ENCODE results near the gene RALGAPA2. TPM values are rescaled to one million over a fixed set of nuclear protein-coding genes. Genes with fewer than 3 reads are reported as not detected.

The RALGAPA2 gene
- total and polyA plus RNA-seq, 7 donors: 8.4 to 23.2 (median 18.5) TPM

GRCh38 chr20:20635006-20635405 is 77.4 kb downstream of the RALGAPA2 start:
- no peak for DNase-seq
- H3K36me3 ChIP-seq: peaks cover 0 to 58% (median 19%) of the 10 kb centered on the region in 4 donors
- H3K27me3 ChIP-seq: no peaks in the 10 kb centered on the region
- H3K9me3 ChIP-seq: no peaks in the 10 kb centered on the region
- no peak overlapping the region for H3K4me3 ChIP-seq
- no peaks in the 10 kb centered on the region for H3K4me1 ChIP-seq
- TF ChIP-seq POLR2A (IDR thresholded peaks at IDR 0.05) (no peak), POLR2AphosphoS5 (IDR thresholded peaks at IDR 0.05) (no peak), EP300 (IDR thresholded peaks at IDR 0.05) (no peak)
- TF ChIP-seq, protein P1, sequence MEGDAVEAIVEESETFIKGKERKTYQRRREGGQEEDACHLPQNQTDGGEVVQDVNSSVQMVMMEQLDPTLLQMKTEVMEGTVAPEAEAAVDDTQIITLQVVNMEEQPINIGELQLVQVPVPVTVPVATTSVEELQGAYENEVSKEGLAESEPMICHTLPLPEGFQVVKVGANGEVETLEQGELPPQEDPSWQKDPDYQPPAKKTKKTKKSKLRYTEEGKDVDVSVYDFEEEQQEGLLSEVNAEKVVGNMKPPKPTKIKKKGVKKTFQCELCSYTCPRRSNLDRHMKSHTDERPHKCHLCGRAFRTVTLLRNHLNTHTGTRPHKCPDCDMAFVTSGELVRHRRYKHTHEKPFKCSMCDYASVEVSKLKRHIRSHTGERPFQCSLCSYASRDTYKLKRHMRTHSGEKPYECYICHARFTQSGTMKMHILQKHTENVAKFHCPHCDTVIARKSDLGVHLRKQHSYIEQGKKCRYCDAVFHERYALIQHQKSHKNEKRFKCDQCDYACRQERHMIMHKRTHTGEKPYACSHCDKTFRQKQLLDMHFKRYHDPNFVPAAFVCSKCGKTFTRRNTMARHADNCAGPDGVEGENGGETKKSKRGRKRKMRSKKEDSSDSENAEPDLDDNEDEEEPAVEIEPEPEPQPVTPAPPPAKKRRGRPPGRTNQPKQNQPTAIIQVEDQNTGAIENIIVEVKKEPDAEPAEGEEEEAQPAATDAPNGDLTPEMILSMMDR (IDR thresholded peaks at IDR 0.05): no peak
- intact Hi-C loops (cut with DNase I): no loop called here
- H3K27ac ChIP-seq: no peak overlapping the region
- 95 to 96% methylated on average over 2 of the region's 2 CpGs for WGBS, 2 donors

DNA sequence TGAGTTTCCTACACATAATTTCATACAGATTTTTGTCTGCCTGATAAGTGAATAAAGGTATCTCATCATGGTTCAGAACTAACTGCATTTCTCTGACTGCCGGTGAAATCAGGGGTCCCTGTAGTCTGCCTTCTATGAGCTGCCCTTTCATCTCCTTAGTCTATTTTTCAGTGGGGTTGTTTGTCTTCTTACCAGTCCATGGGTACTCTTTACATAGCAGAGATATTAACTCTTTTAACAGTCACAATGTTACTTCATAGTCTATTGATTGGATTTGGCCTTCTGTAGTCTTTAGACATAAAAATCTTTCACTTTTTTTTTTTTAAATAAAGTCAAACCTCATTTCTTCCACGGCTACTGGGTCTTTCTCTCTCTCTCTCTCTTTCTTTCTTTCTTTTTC is 79.8 kb downstream of the RALGAPA2 start:
- H3K4me3 ChIP-seq: no peak overlapping the region
- 94 to 98% methylated on average over 2 of the region's 2 CpGs for WGBS, 2 donors
- intact Hi-C loops (cut with DNase I): no loop called here
- H3K27me3 ChIP-seq: no peaks in the 10 kb centered on the region
- no peak for DNase-seq
- H3K4me1 ChIP-seq: no peaks in the 10 kb centered on the region
- TF ChIP-seq POLR2AphosphoS5 (IDR thresholded peaks at IDR 0.05) (no peak), EP300 (IDR thresholded peaks at IDR 0.05) (no peak), POLR2A (IDR thresholded peaks at IDR 0.05) (no peak)
- TF ChIP-seq, protein P1 (IDR thresholded peaks at IDR 0.05): no peak
- no peaks in the 10 kb centered on the region for H3K9me3 ChIP-seq
- no peak overlapping the region for H3K27ac ChIP-seq
- peaks cover 0 to 59% (median 18%) of the 10 kb centered on the region in 4 donors for H3K36me3 ChIP-seq

DNA sequence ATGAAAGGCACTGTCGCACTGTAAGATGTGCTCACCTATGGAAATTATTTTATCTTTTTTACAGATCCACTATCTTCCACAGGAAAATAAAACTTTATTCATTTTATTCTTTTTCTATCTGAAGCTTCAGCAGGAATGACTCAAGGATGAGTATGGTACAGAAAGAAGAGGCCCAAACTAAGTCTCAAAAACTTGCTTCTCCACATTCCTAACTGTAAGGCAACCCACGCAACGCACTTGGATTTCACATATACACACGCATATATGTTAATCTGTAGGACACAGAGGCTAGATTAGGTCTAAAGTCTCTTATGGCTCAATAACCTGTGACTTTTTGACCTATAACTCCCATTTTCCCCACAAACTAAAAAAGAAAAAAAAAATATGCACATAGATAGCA is 81.9 kb downstream of the RALGAPA2 start:
- no peaks in the 10 kb centered on the region for H3K27me3 ChIP-seq
- DNase-seq: no peak
- WGBS, 2 donors: 93 to 99% methylated on average over 4 of the region's 4 CpGs
- no peaks in the 10 kb centered on the region for H3K9me3 ChIP-seq
- H3K27ac ChIP-seq: no peak overlapping the region
- no peaks in the 10 kb centered on the region for H3K4me1 ChIP-seq
- no peak for TF ChIP-seq POLR2A (IDR thresholded peaks at IDR 0.05)
- no peak overlapping the region for H3K4me3 ChIP-seq
- intact Hi-C loops (cut with DNase I): no loop called here
- peaks cover 0 to 69% (median 15%) of the 10 kb centered on the region in 4 donors for H3K36me3 ChIP-seq

GRCh38 chr20:20629556-20630188 is 82.8 kb downstream of the RALGAPA2 start:
- no peak for DNase-seq
- no peaks in the 10 kb centered on the region for H3K9me3 ChIP-seq
- H3K36me3 ChIP-seq: peaks cover 0 to 61% (median 11%) of the 10 kb centered on the region in 4 donors
- WGBS, 2 donors: 97 to 98% methylated on average over 3 of the region's 3 CpGs
- no peak overlapping the region for H3K4me3 ChIP-seq
- H3K27ac ChIP-seq: no peak overlapping the region
- intact Hi-C loops (cut with DNase I): no loop called here
- no peaks in the 10 kb centered on the region for H3K4me1 ChIP-seq
- no peak for TF ChIP-seq POLR2A (IDR thresholded peaks at IDR 0.05)
- TF ChIP-seq POLR2AphosphoS5 (IDR thresholded peaks at IDR 0.05): no peak
- TF ChIP-seq, protein P1 (IDR thresholded peaks at IDR 0.05): no peak
- TF ChIP-seq EP300 (IDR thresholded peaks at IDR 0.05): no peak
- H3K27me3 ChIP-seq: no peaks in the 10 kb centered on the region

- no peak overlapping the region for H3K27ac ChIP-seq
- H3K4me3 ChIP-seq: no peak overlapping the region
- WGBS, 2 donors: 94 to 97% methylated on average over 2 of the region's 2 CpGs
- DNase-seq: no peak
- H3K36me3 ChIP-seq: peaks cover 0 to 51% (median 6%) of the 10 kb centered on the region in 4 donors
- no peaks in the 10 kb centered on the region for H3K9me3 ChIP-seq
- no peaks in the 10 kb centered on the region for H3K27me3 ChIP-seq
- intact Hi-C loops (cut with DNase I): no loop called here
- TF ChIP-seq EP300 (IDR thresholded peaks at IDR 0.05): no peak
- no peak for TF ChIP-seq POLR2A (IDR thresholded peaks at IDR 0.05)
- no peak for TF ChIP-seq POLR2AphosphoS5 (IDR thresholded peaks at IDR 0.05)
- no peaks in the 10 kb centered on the region for H3K4me1 ChIP-seq
Observed at GRCh38 chr20:20628314-20628713, 84.1 kb downstream of the RALGAPA2 start.

- no peaks in the 10 kb centered on the region for H3K4me1 ChIP-seq
- H3K27ac ChIP-seq: no peak overlapping the region
- no peak for TF ChIP-seq EP300 (IDR thresholded peaks at IDR 0.05)
- no peak for TF ChIP-seq POLR2A (IDR thresholded peaks at IDR 0.05)
- TF ChIP-seq POLR2AphosphoS5 (IDR thresholded peaks at IDR 0.05): no peak
- TF ChIP-seq, protein P1 (IDR thresholded peaks at IDR 0.05): no peak
- 96% methylated on average over 4 of the region's 4 CpGs for WGBS, 2 donors
- H3K9me3 ChIP-seq: no peaks in the 10 kb centered on the region
- no peak for DNase-seq
- H3K4me3 ChIP-seq: no peak overlapping the region
- intact Hi-C loops (cut with DNase I): no loop called here
- H3K27me3 ChIP-seq: no peaks in the 10 kb centered on the region
- H3K36me3 ChIP-seq: peaks cover 0 to 46% (median 6%) of the 10 kb centered on the region in 4 donors
Observed at GRCh38 chr20:20627471-20627870, 85.0 kb downstream of the RALGAPA2 start.
